ENCODE measurements around the gene CEACAM1.
"Not testable (repeated sequence)": the region's sequence is repeated elsewhere in the genome, so short reads cannot be mapped to it uniquely, and the experiment has no call there.

The CEACAM1 gene

GRCh38 chr19:42552086-42553065, 24.1 kb upstream of the CEACAM1 start:
- no peak for TF ChIP-seq GABPA (IDR thresholded peaks at IDR 0.05; ENCODE audit: low read depth)
- TF ChIP-seq, protein P1, sequence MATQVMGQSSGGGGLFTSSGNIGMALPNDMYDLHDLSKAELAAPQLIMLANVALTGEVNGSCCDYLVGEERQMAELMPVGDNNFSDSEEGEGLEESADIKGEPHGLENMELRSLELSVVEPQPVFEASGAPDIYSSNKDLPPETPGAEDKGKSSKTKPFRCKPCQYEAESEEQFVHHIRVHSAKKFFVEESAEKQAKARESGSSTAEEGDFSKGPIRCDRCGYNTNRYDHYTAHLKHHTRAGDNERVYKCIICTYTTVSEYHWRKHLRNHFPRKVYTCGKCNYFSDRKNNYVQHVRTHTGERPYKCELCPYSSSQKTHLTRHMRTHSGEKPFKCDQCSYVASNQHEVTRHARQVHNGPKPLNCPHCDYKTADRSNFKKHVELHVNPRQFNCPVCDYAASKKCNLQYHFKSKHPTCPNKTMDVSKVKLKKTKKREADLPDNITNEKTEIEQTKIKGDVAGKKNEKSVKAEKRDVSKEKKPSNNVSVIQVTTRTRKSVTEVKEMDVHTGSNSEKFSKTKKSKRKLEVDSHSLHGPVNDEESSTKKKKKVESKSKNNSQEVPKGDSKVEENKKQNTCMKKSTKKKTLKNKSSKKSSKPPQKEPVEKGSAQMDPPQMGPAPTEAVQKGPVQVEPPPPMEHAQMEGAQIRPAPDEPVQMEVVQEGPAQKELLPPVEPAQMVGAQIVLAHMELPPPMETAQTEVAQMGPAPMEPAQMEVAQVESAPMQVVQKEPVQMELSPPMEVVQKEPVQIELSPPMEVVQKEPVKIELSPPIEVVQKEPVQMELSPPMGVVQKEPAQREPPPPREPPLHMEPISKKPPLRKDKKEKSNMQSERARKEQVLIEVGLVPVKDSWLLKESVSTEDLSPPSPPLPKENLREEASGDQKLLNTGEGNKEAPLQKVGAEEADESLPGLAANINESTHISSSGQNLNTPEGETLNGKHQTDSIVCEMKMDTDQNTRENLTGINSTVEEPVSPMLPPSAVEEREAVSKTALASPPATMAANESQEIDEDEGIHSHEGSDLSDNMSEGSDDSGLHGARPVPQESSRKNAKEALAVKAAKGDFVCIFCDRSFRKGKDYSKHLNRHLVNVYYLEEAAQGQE (IDR thresholded peaks at IDR 0.05; ENCODE audit: insufficient replicate concordance, low read depth), result no peak
- TF ChIP-seq, protein P2, sequence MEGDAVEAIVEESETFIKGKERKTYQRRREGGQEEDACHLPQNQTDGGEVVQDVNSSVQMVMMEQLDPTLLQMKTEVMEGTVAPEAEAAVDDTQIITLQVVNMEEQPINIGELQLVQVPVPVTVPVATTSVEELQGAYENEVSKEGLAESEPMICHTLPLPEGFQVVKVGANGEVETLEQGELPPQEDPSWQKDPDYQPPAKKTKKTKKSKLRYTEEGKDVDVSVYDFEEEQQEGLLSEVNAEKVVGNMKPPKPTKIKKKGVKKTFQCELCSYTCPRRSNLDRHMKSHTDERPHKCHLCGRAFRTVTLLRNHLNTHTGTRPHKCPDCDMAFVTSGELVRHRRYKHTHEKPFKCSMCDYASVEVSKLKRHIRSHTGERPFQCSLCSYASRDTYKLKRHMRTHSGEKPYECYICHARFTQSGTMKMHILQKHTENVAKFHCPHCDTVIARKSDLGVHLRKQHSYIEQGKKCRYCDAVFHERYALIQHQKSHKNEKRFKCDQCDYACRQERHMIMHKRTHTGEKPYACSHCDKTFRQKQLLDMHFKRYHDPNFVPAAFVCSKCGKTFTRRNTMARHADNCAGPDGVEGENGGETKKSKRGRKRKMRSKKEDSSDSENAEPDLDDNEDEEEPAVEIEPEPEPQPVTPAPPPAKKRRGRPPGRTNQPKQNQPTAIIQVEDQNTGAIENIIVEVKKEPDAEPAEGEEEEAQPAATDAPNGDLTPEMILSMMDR (IDR thresholded peaks at IDR 0.05; ENCODE audit: insufficient read depth, low read length), result no peak
- no peak for TF ChIP-seq SPI1 (IDR thresholded peaks at IDR 0.05; ENCODE audit: borderline replicate concordance, low read depth)
- no peak for TF ChIP-seq POLR2AphosphoS5 (IDR thresholded peaks at IDR 0.05; ENCODE audit: low read depth)
- DNase-seq (ENCODE audit: low read depth in 1 of 2, low spot score in 1 of 2), result no peak
- Histone ChIP-seq H3K4me3 (replicated peaks; ENCODE audit: insufficient read depth, low read length) (no peak overlapping the region), H3K27ac (replicated peaks) (no peak overlapping the region), H3K27me3 (ENCODE audit: insufficient read depth, poor library complexity, severe bottlenecking) (no peaks in the 10 kb centered on the region)

DNA sequence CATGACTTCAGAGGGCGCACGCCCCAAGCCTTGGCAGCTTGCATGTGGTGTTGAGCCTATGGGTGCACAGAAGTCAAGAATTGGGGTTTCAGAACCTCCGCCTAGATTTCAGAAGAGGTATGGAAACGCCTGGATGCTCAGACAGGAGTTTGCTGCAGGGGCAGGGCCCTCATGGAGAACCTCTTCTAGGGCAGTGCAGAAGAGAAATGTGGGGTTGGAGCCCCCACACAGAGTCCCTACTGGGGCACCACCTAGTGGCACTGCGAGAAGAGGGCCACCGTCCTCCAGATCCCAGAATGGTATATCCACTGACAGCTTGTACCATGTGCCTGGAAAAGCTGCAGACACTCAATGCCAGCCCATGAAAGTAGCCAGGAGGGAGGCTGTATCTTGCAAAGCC, 22.2 kb upstream of the CEACAM1 start:
- H3K27me3 ChIP-seq (ENCODE audit: insufficient read depth, poor library complexity, severe bottlenecking); H3K27ac ChIP-seq (replicated peaks); H3K4me3 ChIP-seq (replicated peaks; ENCODE audit: insufficient read depth, low read length); DNase-seq (ENCODE audit: low read depth in 1 of 2, low spot score in 1 of 2): not testable (repeated sequence)

- DNase-seq (ENCODE audit: low read depth in 1 of 2, low spot score in 1 of 2); H3K27me3 ChIP-seq (ENCODE audit: insufficient read depth, poor library complexity, severe bottlenecking); H3K4me3 ChIP-seq (replicated peaks; ENCODE audit: insufficient read depth, low read length); H3K27ac ChIP-seq (replicated peaks): not testable (repeated sequence)
These were observed 20.8 kb upstream of the CEACAM1 start for GRCh38 chr19:42549067-42549466.

GRCh38 chr19:42548552-42548951, 20.3 kb upstream of the CEACAM1 start:
- Histone ChIP-seq H3K4me3 (replicated peaks; ENCODE audit: insufficient read depth, low read length) (no peak overlapping the region), H3K27me3 (ENCODE audit: insufficient read depth, poor library complexity, severe bottlenecking) (no peaks in the 10 kb centered on the region), H3K27ac (replicated peaks) (no peak overlapping the region)
- TF ChIP-seq, protein P1 (IDR thresholded peaks at IDR 0.05; ENCODE audit: insufficient replicate concordance, low read depth), result peak; percentile 87
- TF ChIP-seq POLR2AphosphoS5 (IDR thresholded peaks at IDR 0.05; ENCODE audit: low read depth), result no peak
- no peak for DNase-seq (ENCODE audit: low read depth in 1 of 2, low spot score in 1 of 2)

GRCh38 chr19:42547929-42548328, 19.6 kb upstream of the CEACAM1 start:
- H3K27ac ChIP-seq (replicated peaks), result no peak overlapping the region
- no peak for DNase-seq (ENCODE audit: low read depth in 1 of 2, low spot score in 1 of 2)
- H3K27me3 ChIP-seq (ENCODE audit: insufficient read depth, poor library complexity, severe bottlenecking), result no peaks in the 10 kb centered on the region
- TF ChIP-seq POLR2AphosphoS5 (IDR thresholded peaks at IDR 0.05; ENCODE audit: low read depth) (no peak), GABPA (IDR thresholded peaks at IDR 0.05; ENCODE audit: low read depth) (no peak)
- H3K4me3 ChIP-seq (replicated peaks; ENCODE audit: insufficient read depth, low read length), result no peak overlapping the region
